Upper lobe of left lung (tissue), 6 donors: ENCODE data around the gene CSNK1G3. TPM values are rescaled to one million over a fixed set of nuclear protein-coding genes. Genes with fewer than 3 reads are reported as not detected.

Experiments used
- ATAC-seq, 2 donors: fragments of 200-7000 bp; cut with Tn5 transposase; one replicate each; pipeline ENCODE4 v1.9.1; 2022; ENCODE audit warnings: mild to moderate bottlenecking in 2 of 2, moderate library complexity in 2 of 2; ENCODE audit not compliant: low FRiP score in 2 of 2
- DNase-seq, 2 donors: peaks; one replicate each; pipeline ENCODE4 v3.0.0-alpha.2; 2019 to 2020
- H3K27ac ChIP-seq, 4 donors: fragments of 200-600 bp; sonication (generic); one replicate each; pipeline ENCODE4 v1.5.1; 2016 to 2019
- H3K27me3 ChIP-seq, 4 donors: fragments of 200-600 bp; sonication (generic); one replicate each; pipeline ENCODE4 v1.5.1; 2017 to 2019
- H3K36me3 ChIP-seq, 4 donors: fragments of 200-600 bp; sonication (generic); one replicate each; pipeline ENCODE4 v1.5.1; 2016 to 2019
- H3K4me1 ChIP-seq, 4 donors: fragments of 200-600 bp; sonication (generic); one replicate each; pipeline ENCODE4 v1.5.1; 2018 to 2019
- H3K4me3 ChIP-seq, 4 donors: fragments of 200-600 bp; sonication (generic); one replicate each; pipeline ENCODE4 v1.5.1; 2017 to 2019; ENCODE audit warnings: mild to moderate bottlenecking in 2 of 4, moderate library complexity in 1 of 4
- H3K9me3 ChIP-seq, 4 donors: fragments of 200-600 bp; sonication (generic); one replicate each; pipeline ENCODE4 v1.5.1; 2018 to 2019
- EP300 ChIP-seq, 4 donors: sonication (generic); formaldehyde crosslinking; IDR thresholded peaks; one replicate each; pipeline ENCODE4 v1.5.1; 2017; ENCODE audit warnings: antibody characterized with exemption in 4 of 4, control low read depth in 2 of 4
- POLR2A ChIP-seq, 4 donors: fragments of 450-650 bp; IDR thresholded peaks; one replicate each; pipeline ENCODE4 v1.5.1; 2016 to 2017; ENCODE audit warnings: antibody characterized with exemption in 4 of 4, mild to moderate bottlenecking in 2 of 4
- POLR2AphosphoS5 ChIP-seq, 2 donors: sonication (generic); formaldehyde crosslinking; IDR thresholded peaks; one replicate each; pipeline ENCODE4 v1.5.1; 2017; ENCODE audit warnings: antibody characterized with exemption in 2 of 2
- WGBS, 2 donors: methylation state at CpG; one replicate each; pipeline ENCODE4 v1.1.5; 2017 to 2018; 5-methylcytosine and 5-hydroxymethylcytosine counted together
- total RNA-seq, 6 donors: library from RNA; depleted of rRNA in 4 of 6; stranded (reverse); fragments of >200 nt in 4 of 6; gene quantifications; one replicate each; pipeline versions ENCODE4 v1.1.0 to v1.2.1, GENCODE V29; 2016 to 2021
- TF ChIP-seq, protein P1 (sequence below), 6 experiments: fragments of 450-650 bp in 4 of 6; fragments of 200-600 bp in 2 of 6; sonication (generic) in 2 of 6; IDR thresholded peaks; one replicate each; pipeline ENCODE4 v1.5.1; 2016 to 2019; ENCODE audit warnings: antibody characterized with exemption in 6 of 6
- donor health status: DM: no; HTN: no; CAD: no; lungs with moderate emphysema.
- donor health status: DM: no; HTN: yes; CAD: no; lungs with severe emphysema.

The CSNK1G3 gene
- total RNA-seq, 6 donors from 2014 or later, result 23.5 to 61.5 (median 34.5) TPM

DNA sequence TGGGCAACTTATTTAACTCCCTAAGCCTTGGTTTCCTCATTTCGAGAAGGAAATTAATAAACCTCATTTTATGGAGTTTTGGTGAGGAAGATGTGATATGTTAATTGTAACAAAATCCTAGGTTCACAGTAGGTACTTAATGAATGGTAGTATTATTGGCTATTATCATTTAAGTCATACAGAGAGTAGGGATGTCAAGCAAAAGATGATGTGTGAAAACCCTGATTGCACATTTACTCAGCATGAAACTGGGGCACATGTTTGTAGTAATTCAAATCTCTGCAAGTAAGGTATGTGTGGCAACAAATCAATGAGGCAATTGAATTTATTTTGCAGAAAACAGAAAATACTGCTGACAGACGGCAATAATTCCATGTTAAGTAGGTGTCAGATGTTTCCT is 127.3 kb downstream of the CSNK1G3 start:
- Histone ChIP-seq H3K27me3 (no peaks in the 10 kb centered on the region), H3K27ac (no peak overlapping the region), H3K36me3 (no peaks in the 10 kb centered on the region), H3K9me3 (no peaks in the 10 kb centered on the region), H3K4me3 (no peak overlapping the region), H3K4me1 (no peaks in the 10 kb centered on the region)
- WGBS, 2 donors, result 79 to 84% methylated on average over 2 of the region's 2 CpGs
- DNase-seq, result no peak
- TF ChIP-seq POLR2AphosphoS5 (IDR thresholded peaks at IDR 0.05) (no peak), EP300 (IDR thresholded peaks at IDR 0.05) (no peak), POLR2A (IDR thresholded peaks at IDR 0.05) (no peak)
- TF ChIP-seq, protein P1, sequence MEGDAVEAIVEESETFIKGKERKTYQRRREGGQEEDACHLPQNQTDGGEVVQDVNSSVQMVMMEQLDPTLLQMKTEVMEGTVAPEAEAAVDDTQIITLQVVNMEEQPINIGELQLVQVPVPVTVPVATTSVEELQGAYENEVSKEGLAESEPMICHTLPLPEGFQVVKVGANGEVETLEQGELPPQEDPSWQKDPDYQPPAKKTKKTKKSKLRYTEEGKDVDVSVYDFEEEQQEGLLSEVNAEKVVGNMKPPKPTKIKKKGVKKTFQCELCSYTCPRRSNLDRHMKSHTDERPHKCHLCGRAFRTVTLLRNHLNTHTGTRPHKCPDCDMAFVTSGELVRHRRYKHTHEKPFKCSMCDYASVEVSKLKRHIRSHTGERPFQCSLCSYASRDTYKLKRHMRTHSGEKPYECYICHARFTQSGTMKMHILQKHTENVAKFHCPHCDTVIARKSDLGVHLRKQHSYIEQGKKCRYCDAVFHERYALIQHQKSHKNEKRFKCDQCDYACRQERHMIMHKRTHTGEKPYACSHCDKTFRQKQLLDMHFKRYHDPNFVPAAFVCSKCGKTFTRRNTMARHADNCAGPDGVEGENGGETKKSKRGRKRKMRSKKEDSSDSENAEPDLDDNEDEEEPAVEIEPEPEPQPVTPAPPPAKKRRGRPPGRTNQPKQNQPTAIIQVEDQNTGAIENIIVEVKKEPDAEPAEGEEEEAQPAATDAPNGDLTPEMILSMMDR (IDR thresholded peaks at IDR 0.05), result no peak
- no peak for ATAC-seq

- Histone ChIP-seq H3K36me3 (no peaks in the 10 kb centered on the region), H3K4me3 (no peak overlapping the region), H3K27ac (no peak overlapping the region), H3K4me1 (no peaks in the 10 kb centered on the region), H3K9me3 (no peaks in the 10 kb centered on the region), H3K27me3 (no peaks in the 10 kb centered on the region)
- ATAC-seq (no peak), DNase-seq (no peak)
- WGBS, 2 donors, result 33 to 56% methylated on average over 1 of the region's 1 CpG
- TF ChIP-seq POLR2A (IDR thresholded peaks at IDR 0.05), result no peak
- TF ChIP-seq POLR2AphosphoS5 (IDR thresholded peaks at IDR 0.05), result no peak
- TF ChIP-seq, protein P1 (IDR thresholded peaks at IDR 0.05), result no peak
Measured at GRCh38 chr5:123645024-123645603, 133.1 kb downstream of the CSNK1G3 start.

GRCh38 chr5:123647066-123647465 is 135.1 kb downstream of the CSNK1G3 start:
- Histone ChIP-seq H3K27me3 (no peaks in the 10 kb centered on the region), H3K4me3 (no peak overlapping the region), H3K9me3 (no peaks in the 10 kb centered on the region), H3K36me3 (no peaks in the 10 kb centered on the region), H3K4me1 (no peaks in the 10 kb centered on the region), H3K27ac (no peak overlapping the region)
- TF ChIP-seq POLR2A (IDR thresholded peaks at IDR 0.05) (no peak), POLR2AphosphoS5 (IDR thresholded peaks at IDR 0.05) (no peak), EP300 (IDR thresholded peaks at IDR 0.05) (no peak)
- TF ChIP-seq, protein P1 (IDR thresholded peaks at IDR 0.05), result no peak
- ATAC-seq, result no peak
- no peak for DNase-seq
- WGBS, 2 donors, result 75 to 86% methylated on average over 1 of the region's 1 CpG

GRCh38 chr5:123651234-123651633 is 139.3 kb downstream of the CSNK1G3 start:
- Histone ChIP-seq H3K4me3 (no peak overlapping the region), H3K36me3 (no peaks in the 10 kb centered on the region), H3K27me3 (no peaks in the 10 kb centered on the region), H3K27ac (no peak overlapping the region), H3K9me3 (no peaks in the 10 kb centered on the region), H3K4me1 (no peaks in the 10 kb centered on the region)
- TF ChIP-seq, protein P1 (IDR thresholded peaks at IDR 0.05), result no peak
- TF ChIP-seq POLR2A (IDR thresholded peaks at IDR 0.05), result no peak
- TF ChIP-seq EP300 (IDR thresholded peaks at IDR 0.05), result no peak
- no peak for TF ChIP-seq POLR2AphosphoS5 (IDR thresholded peaks at IDR 0.05)
- no peak for ATAC-seq
- no peak for DNase-seq
- WGBS, 2 donors, result 79 to 85% methylated on average over 4 of the region's 4 CpGs

GRCh38 chr5:123659011-123659410 is 147.0 kb downstream of the CSNK1G3 start:
- Histone ChIP-seq H3K27ac (no peak overlapping the region), H3K9me3 (no peaks in the 10 kb centered on the region), H3K4me1 (no peaks in the 10 kb centered on the region), H3K27me3 (no peaks in the 10 kb centered on the region), H3K36me3 (no peaks in the 10 kb centered on the region), H3K4me3 (no peak overlapping the region)
- 90 to 92% methylated on average over 2 of the region's 2 CpGs for WGBS, 2 donors
- TF ChIP-seq, protein P1 (IDR thresholded peaks at IDR 0.05), result no peak
- TF ChIP-seq POLR2AphosphoS5 (IDR thresholded peaks at IDR 0.05), result no peak
- TF ChIP-seq EP300 (IDR thresholded peaks at IDR 0.05), result no peak
- no peak for TF ChIP-seq POLR2A (IDR thresholded peaks at IDR 0.05)
- DNase-seq (no peak), ATAC-seq (no peak)
